Smooth muscle cell (in vitro differentiated cells): ENCODE measurements around the gene KNTC1. TPM values are rescaled to one million over a fixed set of nuclear protein-coding genes. Genes with fewer than 3 reads are reported as not detected.

ENCODE experiments used
- DNase-seq: peaks from one replicate; lab custom pipeline; 2025; ENCODE audit not compliant: unreplicated experiment; lab: John Stamatoyannopoulos, UW
- H2AFZ ChIP-seq: fragments of 200-600 bp; sonication (generic); 2 replicates; pipeline ENCODE4 v1.6.0; 2016; ENCODE audit warnings: antibody characterized with exemption, low read depth, mild to moderate bottlenecking
- H3F3A ChIP-seq: fragments of 200-600 bp; sonication (generic); 2 replicates; pipeline ENCODE4 v1.6.0; 2017; ENCODE audit warnings: antibody characterized with exemption, low read depth
- H3K27ac ChIP-seq: fragments of 200-600 bp; sonication (generic); 2 replicates; pipeline ENCODE4 v1.5.1; 2016; ENCODE audit warnings: low read depth, mild to moderate bottlenecking
- H3K27me3 ChIP-seq: fragments of 200-600 bp; sonication (generic); 2 replicates; pipeline ENCODE4 v1.6.1; 2016; ENCODE audit warnings: low read depth, mild to moderate bottlenecking
- H3K36me3 ChIP-seq: fragments of 200-600 bp; sonication (generic); 2 replicates; pipeline ENCODE4 v1.5.1; 2016; ENCODE audit warnings: low read depth
- H3K4me1 ChIP-seq: fragments of 200-600 bp; sonication (generic); 2 replicates; pipeline ENCODE4 v1.5.1; 2016; ENCODE audit warnings: low read depth
- H3K4me2 ChIP-seq: fragments of 200-600 bp; sonication (generic); 2 replicates; pipeline ENCODE4 v1.6.0; 2016; ENCODE audit warnings: mild to moderate bottlenecking
- H3K4me3 ChIP-seq: fragments of 200-600 bp; sonication (generic); 2 replicates; pipeline ENCODE4 v1.5.1; 2016; ENCODE audit warnings: mild to moderate bottlenecking
- H3K79me2 ChIP-seq: fragments of 200-600 bp; sonication (generic); 2 replicates; pipeline ENCODE4 v1.6.0; 2016; ENCODE audit warnings: low read depth, mild to moderate bottlenecking
- H3K9ac ChIP-seq: fragments of 200-600 bp; sonication (generic); 2 replicates; pipeline ENCODE4 v1.6.0; 2016; ENCODE audit warnings: low read depth
- H3K9me3 ChIP-seq: fragments of 200-600 bp; sonication (generic); replicated peaks from 2 replicates; pipeline ENCODE4 v1.5.1; 2016; ENCODE audit warnings: low read depth
- H4K20me1 ChIP-seq: fragments of 200-600 bp; sonication (generic); 2 replicates; pipeline ENCODE4 v1.6.0; 2016; ENCODE audit warnings: low read depth
- WGBS: methylation state at CpG from one replicate; pipeline ENCODE4 v1.1.7; 2016; ENCODE audit warnings: low lambda C conversion rate; 5-methylcytosine and 5-hydroxymethylcytosine counted together
- polyA plus RNA-seq: library from polyadenylated mRNA; unstranded; fragments of >200 nt; fragmentation: Nextera tagmentation; extraction: Ambion mirVana; gene quantifications from 2 replicates; pipeline ENCODE4 v1.2.1, GENCODE V29; 2016
- total RNA-seq: library from RNA; depleted of rRNA; stranded (reverse); fragments of >200 nt; gene quantifications from 2 replicates; pipeline ENCODE4 v1.2.3, GENCODE V29; 2014
- TF ChIP-seq, protein P1 (sequence below): fragments of 200-600 bp; sonication (generic); IDR thresholded peaks from 2 replicates; pipeline ENCODE4 v1.5.1; 2017; ENCODE audit warnings: borderline replicate concordance, mild to moderate bottlenecking, antibody characterized with exemption; ENCODE audit not compliant: insufficient read depth, poor library complexity, severe bottlenecking

Gene KNTC1
- total and polyA plus RNA-seq, 2 experiments from 2014 or later, result 9.1 to 22.7 TPM

DNA sequence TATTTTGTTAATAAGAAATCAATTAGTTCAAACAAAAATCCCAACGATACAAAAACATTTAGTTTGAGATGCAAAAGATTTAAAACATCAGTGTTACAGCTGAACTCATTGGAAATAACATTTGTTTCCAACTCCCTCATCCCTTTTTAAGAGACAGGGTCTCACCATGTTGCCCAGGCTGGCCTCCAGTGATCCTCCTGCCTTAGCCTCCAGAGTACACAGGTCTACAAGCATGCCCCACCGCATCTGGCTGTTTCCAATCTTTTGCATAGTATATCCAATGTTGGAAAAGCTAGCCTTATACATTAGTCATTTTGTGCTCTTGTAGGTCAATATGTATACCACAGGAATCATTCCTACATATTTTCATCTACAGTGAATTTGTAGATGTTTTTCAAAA lies 11.8 kb upstream of the KNTC1 start:
- no peak for DNase-seq
- Histone ChIP-seq H3K79me2 (peaks cover 77% of the 10 kb centered on the region), H3F3A (peaks cover 47% of the 10 kb centered on the region), H3K9ac (no peak overlapping the region), H4K20me1 (peaks cover 100% of the 10 kb centered on the region), H3K9me3 (no peaks in the 10 kb centered on the region), H3K4me2 (no peak overlapping the region), H3K36me3 (peaks cover 70% of the 10 kb centered on the region), H3K27me3 (no peaks in the 10 kb centered on the region), H2AFZ (no peak overlapping the region), H3K27ac (no peak overlapping the region), H3K4me1 (peaks cover 4% of the 10 kb centered on the region), H3K4me3 (no peak overlapping the region)
- TF ChIP-seq, protein P1, sequence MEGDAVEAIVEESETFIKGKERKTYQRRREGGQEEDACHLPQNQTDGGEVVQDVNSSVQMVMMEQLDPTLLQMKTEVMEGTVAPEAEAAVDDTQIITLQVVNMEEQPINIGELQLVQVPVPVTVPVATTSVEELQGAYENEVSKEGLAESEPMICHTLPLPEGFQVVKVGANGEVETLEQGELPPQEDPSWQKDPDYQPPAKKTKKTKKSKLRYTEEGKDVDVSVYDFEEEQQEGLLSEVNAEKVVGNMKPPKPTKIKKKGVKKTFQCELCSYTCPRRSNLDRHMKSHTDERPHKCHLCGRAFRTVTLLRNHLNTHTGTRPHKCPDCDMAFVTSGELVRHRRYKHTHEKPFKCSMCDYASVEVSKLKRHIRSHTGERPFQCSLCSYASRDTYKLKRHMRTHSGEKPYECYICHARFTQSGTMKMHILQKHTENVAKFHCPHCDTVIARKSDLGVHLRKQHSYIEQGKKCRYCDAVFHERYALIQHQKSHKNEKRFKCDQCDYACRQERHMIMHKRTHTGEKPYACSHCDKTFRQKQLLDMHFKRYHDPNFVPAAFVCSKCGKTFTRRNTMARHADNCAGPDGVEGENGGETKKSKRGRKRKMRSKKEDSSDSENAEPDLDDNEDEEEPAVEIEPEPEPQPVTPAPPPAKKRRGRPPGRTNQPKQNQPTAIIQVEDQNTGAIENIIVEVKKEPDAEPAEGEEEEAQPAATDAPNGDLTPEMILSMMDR, result no peak
- WGBS, result 98% methylated on average over 2 of the region's 2 CpGs

DNA sequence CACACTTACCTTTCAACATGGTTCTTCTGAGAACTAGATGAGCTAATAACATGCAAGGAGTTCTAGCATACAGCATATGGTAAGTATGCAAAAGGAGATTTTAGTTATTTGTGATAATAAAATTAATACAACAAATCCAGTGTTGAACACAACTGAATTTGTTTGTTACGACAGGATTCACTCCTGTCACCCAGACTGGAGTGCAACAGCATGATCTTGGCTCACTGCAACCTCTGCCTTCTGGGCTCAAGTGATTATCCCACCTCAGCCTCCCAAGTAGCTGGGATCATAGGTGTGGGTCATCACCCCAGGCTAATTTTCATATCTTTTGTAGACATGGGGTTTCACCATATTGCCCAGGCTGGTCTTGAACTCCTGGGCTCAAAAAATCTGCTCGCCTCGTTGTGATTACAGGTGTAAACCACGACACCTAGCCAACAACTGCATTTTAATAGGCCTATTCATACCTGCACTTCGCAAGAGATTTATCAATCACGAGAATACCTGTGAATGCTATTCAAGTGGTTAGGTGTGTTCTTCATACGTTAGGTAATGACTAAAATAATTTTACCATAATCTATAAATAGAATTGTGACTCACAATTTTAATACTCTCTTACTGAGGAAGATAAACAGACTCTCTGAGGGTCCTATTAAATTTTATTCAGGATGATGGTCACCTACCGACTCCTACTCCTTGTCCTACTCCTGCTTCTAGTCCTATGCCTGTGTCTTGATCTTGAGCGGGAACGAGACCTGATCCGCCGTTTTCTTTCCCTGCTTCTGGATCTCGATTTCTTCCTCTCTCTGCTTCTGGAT lies 10.3 kb upstream of the KNTC1 start:
- Histone ChIP-seq H3K4me1 (peaks cover 5% of the 10 kb centered on the region), H3K27me3 (no peaks in the 10 kb centered on the region), H2AFZ (no peak overlapping the region), H3K4me3 (no peak overlapping the region), H3K79me2 (peaks cover 81% of the 10 kb centered on the region), H4K20me1 (peaks cover 100% of the 10 kb centered on the region), H3K36me3 (peaks cover 70% of the 10 kb centered on the region), H3K27ac (peak overlapping the region; percentile 73), H3K9ac (no peak overlapping the region), H3F3A (peaks cover 58% of the 10 kb centered on the region), H3K4me2 (no peak overlapping the region), H3K9me3 (no peaks in the 10 kb centered on the region)
- WGBS, result 96% methylated on average over 13 of the region's 13 CpGs
- no peak for DNase-seq
- TF ChIP-seq, protein P1, result no peak

DNA sequence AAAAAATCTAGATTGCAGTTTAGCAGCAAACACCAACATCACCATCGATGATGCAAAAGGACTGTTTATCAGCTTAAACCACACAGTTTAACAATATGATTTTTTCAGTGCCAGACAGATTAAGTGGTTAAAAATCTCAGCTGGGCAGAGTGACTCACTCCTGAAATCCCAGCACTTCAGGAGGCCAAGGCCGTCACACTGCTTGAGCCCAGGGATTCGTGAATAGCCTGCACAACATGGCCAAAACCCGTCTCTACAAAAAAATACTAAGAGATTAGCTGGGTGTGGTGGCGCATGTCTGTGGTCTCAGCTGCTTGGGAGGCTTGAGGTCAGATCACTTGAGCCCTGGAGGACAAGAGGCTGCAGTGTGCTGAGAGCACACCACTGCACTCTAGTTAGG lies 9.2 kb upstream of the KNTC1 start:
- Histone ChIP-seq H3K9ac (no peak overlapping the region), H3K27ac (peak overlapping the region; percentile 74)

More for the DNA sequence above, 9.2 kb upstream of the KNTC1 start:
- Histone ChIP-seq H3K9me3 (no peaks in the 10 kb centered on the region), H3K36me3 (peaks cover 62% of the 10 kb centered on the region), H3F3A (peaks cover 61% of the 10 kb centered on the region), H3K27me3 (no peaks in the 10 kb centered on the region), H4K20me1 (peaks cover 100% of the 10 kb centered on the region), H3K4me1 (peaks cover 7% of the 10 kb centered on the region), H3K4me2 (peak overlapping the region; percentile 44), H3K79me2 (peaks cover 81% of the 10 kb centered on the region), H3K4me3 (no peak overlapping the region), H2AFZ (no peak overlapping the region)
- DNase-seq, result peak; percentile 16
- TF ChIP-seq, protein P1, result no peak
- WGBS, result 6% methylated on average over 5 of the region's 5 CpGs
